ENCODE data around the gene FBXW9. TPM values are rescaled to one million over a fixed set of nuclear protein-coding genes. Genes with fewer than 3 reads are reported as not detected.
"Not testable (repeated sequence)": the region's sequence is repeated elsewhere in the genome, so short reads cannot be mapped to it uniquely, and the experiment has no call there.

Gene FBXW9
- total RNA-seq, 2 experiments from 2014 or later: 5.2 to 5.3 TPM

- Mint-ChIP-seq H3K9me3 (no peaks in the 10 kb centered on the region), H3K4me1 (peaks cover 24% of the 10 kb centered on the region), H3K27ac (no peak overlapping the region), H3K4me3 (peak overlapping the region; percentile 89), H3K27me3 (no peaks in the 10 kb centered on the region), H3K36me3 (ENCODE audit: low read depth) (peaks cover 10% of the 10 kb centered on the region)
- DNase-seq: no peak
- ChIA-PET CTCF (interaction anchor here (1.2 to 3.2 kb wide), 2 partner anchors 17 to 37 kb away, joined by 3 to 12 read pairs; no protein-coding TSS in a partner anchor), POLR2A (interaction anchor here (1.1 to 3.7 kb wide), 3 partner anchors 26 to 37 kb away, joined by 3 to 27 read pairs (median 6); partner anchors contain the start of gene TNPO2)
These were observed 1.8 kb downstream of the FBXW9 start for GRCh38 chr19:12694641-12695040.

- no peak overlapping the region for H3K4me3 Mint-ChIP-seq
- H3K36me3 Mint-ChIP-seq (ENCODE audit: low read depth): peaks cover 4% of the 10 kb centered on the region
- H3K4me1 Mint-ChIP-seq: peaks cover 21% of the 10 kb centered on the region
- ChIA-PET CTCF (no interaction called here), POLR2A (interaction anchor here (0.7 to 1.0 kb wide), 2 partner anchors 11 to 41 kb away, joined by 3 read pairs; partner anchors contain the start of gene TRIR)
- H3K27me3 Mint-ChIP-seq: no peaks in the 10 kb centered on the region
- H3K27ac Mint-ChIP-seq: no peak overlapping the region
- H3K9me3 Mint-ChIP-seq: no peaks in the 10 kb centered on the region
- DNase-seq: no peak
These were observed 3.5 kb downstream of the FBXW9 start for GRCh38 chr19:12692960-12693359.

- no peak overlapping the region for H3K27ac Mint-ChIP-seq
- H3K9me3 Mint-ChIP-seq: no peaks in the 10 kb centered on the region
These were observed 6.7 kb downstream of the FBXW9 start for GRCh38 chr19:12689581-12690216.

GRCh38 chr19:12689012-12689411, 7.4 kb downstream of the FBXW9 start:
- CTCF ChIA-PET: no interaction called here
- no peaks in the 10 kb centered on the region for H3K9me3 Mint-ChIP-seq
- no peak overlapping the region for H3K27ac Mint-ChIP-seq
- H3K27me3 Mint-ChIP-seq: no peaks in the 10 kb centered on the region
- H3K4me1 Mint-ChIP-seq: no peaks in the 10 kb centered on the region
- no peaks in the 10 kb centered on the region for H3K36me3 Mint-ChIP-seq (ENCODE audit: low read depth)
- DNase-seq: no peak
- POLR2A ChIA-PET: no interaction called here
- no peak overlapping the region for H3K4me3 Mint-ChIP-seq

More at GRCh38 chr19:12689581-12690216, 6.7 kb downstream of the FBXW9 start:
- POLR2A ChIA-PET: no interaction called here
- no peak for DNase-seq
- no peak overlapping the region for H3K4me3 Mint-ChIP-seq
- peaks cover 3% of the 10 kb centered on the region for H3K4me1 Mint-ChIP-seq
- H3K27me3 Mint-ChIP-seq: no peaks in the 10 kb centered on the region
- CTCF ChIA-PET: no interaction called here
- H3K36me3 Mint-ChIP-seq (ENCODE audit: low read depth): no peaks in the 10 kb centered on the region

- POLR2A ChIA-PET: no interaction called here
- H3K27ac Mint-ChIP-seq: no peak within 1 kb of the TSS
These were observed 8.8 kb downstream of the FBXW9 start, which contains the start of gene GNG14 for GRCh38 chr19:12687496-12688196. TSS of gene GNG14 (plus strand) at chr19:12687998. CDS start at chr19:12688049, 51 bp downstream.

GRCh38 chr19:12685831-12686230, 10.6 kb downstream of the FBXW9 start:
- ChIA-PET POLR2A (interaction anchor here (0.8 to 1.3 kb wide), 2 partner anchors 11 to 48 kb away, joined by 3 to 11 read pairs; partner anchors contain the start of genes FBXW9 and TRIR), CTCF (no interaction called here)
- Mint-ChIP-seq H3K4me3 (no peak overlapping the region), H3K27me3 (no peaks in the 10 kb centered on the region), H3K27ac (no peak overlapping the region), H3K4me1 (peaks cover 7% of the 10 kb centered on the region), H3K9me3 (no peaks in the 10 kb centered on the region), H3K36me3 (ENCODE audit: low read depth) (peaks cover 4% of the 10 kb centered on the region)
- DNase-seq: no peak

More at GRCh38 chr19:12687496-12688196, 8.8 kb downstream of the FBXW9 start, which contains the start of gene GNG14:
- Mint-ChIP-seq H3K27me3 (no peaks in the 10 kb centered on the region), H3K4me3 (no peak within 1 kb of the TSS), H3K9me3 (no peaks in the 10 kb centered on the region), H3K36me3 (ENCODE audit: low read depth) (no peaks in the 10 kb centered on the region), H3K4me1 (peaks cover 1% of the 10 kb centered on the region)
- CTCF ChIA-PET: no interaction called here
- DNase-seq: no peak

- peak; percentile 94 for DNase-seq
- Mint-ChIP-seq H3K27ac (peak within 1 kb of the TSS; percentile 95), H3K4me1 (peaks cover 28% of the 10 kb centered on the region), H3K36me3 (ENCODE audit: low read depth) (peaks cover 33% of the 10 kb centered on the region), H3K4me3 (peak within 1 kb of the TSS; percentile 94), H3K27me3 (no peaks in the 10 kb centered on the region), H3K9me3 (no peaks in the 10 kb centered on the region)
- ChIA-PET POLR2A (interaction anchor here (0.6 to 3.2 kb wide), 21 partner anchors 9 to 186 kb away, joined by 3 to 23 read pairs (median 5); partner anchors contain the start of genes FBXW9, JUNB, MAN2B1 and TNPO2), CTCF (interaction anchor here (0.7 to 1.9 kb wide), 10 partner anchors 9 to 284 kb away, joined by 3 to 11 read pairs (median 4); partner anchors contain the start of genes FBXW9 and TNPO2)
These were observed 15.1 kb downstream of the FBXW9 start, which contains the start of gene DHPS for GRCh38 chr19:12681074-12681987. TSS of gene DHPS (minus strand) at chr19:12681880. CDS start at chr19:12681766, 114 bp downstream.

GRCh38 chr19:12680034-12680433, 16.4 kb downstream of the FBXW9 start:
- Mint-ChIP-seq H3K4me3 (peak overlapping the region; percentile 94), H3K36me3 (ENCODE audit: low read depth) (peaks cover 44% of the 10 kb centered on the region), H3K27me3 (no peaks in the 10 kb centered on the region), H3K27ac (no peak overlapping the region), H3K4me1 (peaks cover 29% of the 10 kb centered on the region), H3K9me3 (no peaks in the 10 kb centered on the region)
- DNase-seq: no peak
- ChIA-PET POLR2A (interaction anchor here (2.8 to 3.2 kb wide), 2 partner anchors 11 to 14 kb away, joined by 13 to 23 read pairs; partner anchors contain the start of genes MAN2B1 and WDR83), CTCF (interaction anchor here (1.2 kb wide), 1 partner anchor 116 kb away, joined by 4 read pairs; no protein-coding TSS in a partner anchor)

GRCh38 chr19:12678039-12678438, 18.4 kb downstream of the FBXW9 start:
- ChIA-PET CTCF (interaction anchor here (0.6 to 1.8 kb wide), 7 partner anchors 9 to 1054 kb away, joined by 4 to 12 read pairs (median 5); partner anchors contain the start of genes FBXW9, GET3, MAN2B1 and TRIR), POLR2A (interaction anchor here (1.0 to 1.5 kb wide), 3 partner anchors 9 to 67 kb away, joined by 3 to 5 read pairs (median 4); partner anchors contain the start of genes ZNF490 and ZNF791)
- H3K4me3 Mint-ChIP-seq, H3K27ac Mint-ChIP-seq, H3K27me3 Mint-ChIP-seq, DNase-seq, H3K9me3 Mint-ChIP-seq: not testable (repeated sequence)
- H3K36me3 Mint-ChIP-seq (ENCODE audit: low read depth): peaks cover 57% of the 10 kb centered on the region
- peaks cover 28% of the 10 kb centered on the region for H3K4me1 Mint-ChIP-seq

- H3K9me3 Mint-ChIP-seq: no peaks in the 10 kb centered on the region
- H3K4me1 Mint-ChIP-seq: peaks cover 30% of the 10 kb centered on the region
- H3K4me3 Mint-ChIP-seq: no peak overlapping the region
- no peak for DNase-seq
- no peaks in the 10 kb centered on the region for H3K27me3 Mint-ChIP-seq
- no peak overlapping the region for H3K27ac Mint-ChIP-seq
- H3K36me3 Mint-ChIP-seq (ENCODE audit: low read depth): peaks cover 63% of the 10 kb centered on the region
- POLR2A ChIA-PET: interaction anchor here (1.3 to 1.4 kb wide), 2 partner anchors 19 to 125 kb away, joined by 4 to 10 read pairs; partner anchors contain the start of gene FBXW9
- CTCF ChIA-PET: interaction anchor here (0.8 to 1.8 kb wide), 9 partner anchors 11 to 170 kb away, joined by 3 to 12 read pairs (median 5); partner anchors contain the start of genes FBXW9, MAN2B1 and WDR83
These were observed 19.5 kb downstream of the FBXW9 start for GRCh38 chr19:12676928-12677327.

GRCh38 chr19:12676384-12676792, 20.0 kb downstream of the FBXW9 start:
- H3K36me3 Mint-ChIP-seq (ENCODE audit: low read depth): peaks cover 65% of the 10 kb centered on the region
- no peaks in the 10 kb centered on the region for H3K9me3 Mint-ChIP-seq
- POLR2A ChIA-PET: interaction anchor here (1.3 to 1.4 kb wide), 2 partner anchors 20 to 124 kb away, joined by 4 to 10 read pairs; partner anchors contain the start of gene FBXW9
- H3K4me3 Mint-ChIP-seq: no peak overlapping the region
- CTCF ChIA-PET: interaction anchor here (0.8 to 2.1 kb wide), 10 partner anchors 20 to 171 kb away, joined by 3 to 12 read pairs (median 5); partner anchors contain the start of gene FBXW9
- peak; percentile 87 for DNase-seq
- no peak overlapping the region for H3K27ac Mint-ChIP-seq
- no peaks in the 10 kb centered on the region for H3K27me3 Mint-ChIP-seq
- peaks cover 32% of the 10 kb centered on the region for H3K4me1 Mint-ChIP-seq
